B cell (primary cell): ENCODE results near the gene LCP1. TPM values are rescaled to one million over a fixed set of nuclear protein-coding genes. Genes with fewer than 3 reads are reported as not detected.

Source experiments
- ATAC-seq: fragments of 200-7000 bp; cut with Tn5 transposase; one replicate; pipeline ENCODE4 v1.10.0; 2021; ENCODE audit warnings: low read depth, mild to moderate bottlenecking, moderate number of reproducible peaks, moderate library complexity
- CTCF ChIA-PET: fragments of 350-600 bp; sonication (Branson Sonifier 250); formaldehyde crosslinking; loops from one replicate; lab custom pipeline; 2021; ENCODE audit warnings: antibody characterized with exemption, inconsistent platforms; lab: Charles Lee
- POLR2A ChIA-PET: fragments of 350-600 bp; sonication (Branson Sonifier 250); formaldehyde crosslinking; loops from one replicate; lab custom pipeline; 2021; ENCODE audit warnings: antibody characterized with exemption; lab: Charles Lee
- DNase-seq: peaks from one replicate; pipeline ENCODE4 v3.0.0; 2013
- H2AFZ ChIP-seq: 2 replicates; pipeline ENCODE4 v1.6.1; 2012; ENCODE audit warnings: mild to moderate bottlenecking, low read depth, low read length; ENCODE audit not compliant: insufficient read depth, poor library complexity, severe bottlenecking
- H3K27ac ChIP-seq, 2 donors: 1 replicate in 1 of 2; 2 replicates in 1 of 2; pipeline ENCODE4 v1.5.1; 2012 to 2013; ENCODE audit warnings: low read length in 2 of 2, mild to moderate bottlenecking in 2 of 2, moderate library complexity in 1 of 2
- H3K27me3 ChIP-seq, 4 experiments: fragments of 200-600 bp in 1 of 4; sonication (generic) in 1 of 4; replicated peaks in 1 of 4; 1 replicate in 2 of 4; 2 replicates in 2 of 4; pipeline versions ENCODE4 v1.6.1 to v1.7.0; 2013 to 2016; ENCODE audit warnings: low read length in 3 of 4, mild to moderate bottlenecking in 2 of 4, mixed read lengths in 1 of 4, moderate library complexity in 1 of 4; ENCODE audit not compliant: insufficient read depth in 4 of 4, control insufficient read depth in 3 of 4; ENCODE audit errors: control extremely low read depth in 1 of 4
- H3K36me3 ChIP-seq, 2 experiments: replicated peaks in 1 of 2; 1 replicate in 1 of 2; 2 replicates in 1 of 2; pipeline versions ENCODE4 v1.6.1 to v1.7.1; 2013; ENCODE audit warnings: low read length in 1 of 2; ENCODE audit not compliant: insufficient read depth in 2 of 2, control insufficient read depth in 1 of 2; ENCODE audit errors: control extremely low read depth in 1 of 2, extremely low read depth in 1 of 2
- H3K4me1 ChIP-seq, 2 donors: fragments of 200-600 bp in 1 of 2; sonication (generic) in 1 of 2; 1 replicate in 1 of 2; 2 replicates in 1 of 2; pipeline versions ENCODE4 v1.5.1 to v1.6.1; 2013 to 2017; ENCODE audit warnings: low read length in 2 of 2; ENCODE audit not compliant: control insufficient read depth in 2 of 2, insufficient read depth in 2 of 2
- H3K4me2 ChIP-seq: replicated peaks from 2 replicates; pipeline ENCODE3; 2012; ENCODE audit warnings: mild to moderate bottlenecking, low read depth, low read length; ENCODE audit not compliant: poor library complexity, severe bottlenecking
- H3K4me3 ChIP-seq, 5 experiments: fragments of 200-600 bp in 1 of 5; sonication (generic) in 1 of 5; 1 replicate in 3 of 5; 2 replicates in 2 of 5; pipeline versions ENCODE4 v1.5.1 to v1.7.0; 2011 to 2016; ENCODE audit warnings: low read length in 4 of 5, mild to moderate bottlenecking in 4 of 5, low read depth in 2 of 5, control low read depth in 1 of 5, moderate library complexity in 1 of 5; ENCODE audit not compliant: insufficient read depth in 1 of 5; ENCODE audit errors: control extremely low read depth in 1 of 5, extremely low read depth in 1 of 5
- H3K79me2 ChIP-seq: fragments of 200-600 bp; sonication (generic); one replicate; pipeline ENCODE4 v1.6.0; 2016; ENCODE audit warnings: low read length; ENCODE audit not compliant: control insufficient read depth, insufficient read depth
- H3K9ac ChIP-seq: fragments of 200-600 bp; sonication (generic); 2 replicates; pipeline ENCODE4 v1.6.1; 2017; ENCODE audit warnings: mild to moderate bottlenecking, low read length, moderate library complexity
- H3K9me3 ChIP-seq, 3 donors: one replicate each; pipeline versions ENCODE4 v1.6.1 to v1.7.1; 2013; ENCODE audit warnings: low read length in 2 of 3; ENCODE audit not compliant: control insufficient read depth in 2 of 3, insufficient read depth in 1 of 3; ENCODE audit errors: control extremely low read depth in 1 of 3
- H4K20me1 ChIP-seq: 2 replicates; pipeline ENCODE4 v1.6.0; 2012; ENCODE audit warnings: mild to moderate bottlenecking, low read length; ENCODE audit not compliant: insufficient read depth, control insufficient read depth, poor library complexity, severe bottlenecking
- H3K27ac Mint-ChIP-seq: one replicate; pipeline ENCODE4 v1.8.0; 2021; ENCODE audit warnings: mixed read lengths
- H3K27me3 Mint-ChIP-seq: one replicate; pipeline ENCODE4 v1.8.0; 2021; ENCODE audit warnings: mixed read lengths
- H3K4me1 Mint-ChIP-seq: one replicate; pipeline ENCODE4 v1.8.0; 2021; ENCODE audit warnings: mixed read lengths
- H3K4me3 Mint-ChIP-seq: one replicate; pipeline ENCODE4 v1.8.0; 2021; ENCODE audit warnings: mixed read lengths
- H3K9me3 Mint-ChIP-seq: one replicate; pipeline ENCODE4 v1.8.0; 2022; ENCODE audit warnings: mixed read lengths; ENCODE audit not compliant: insufficient read depth
- EZH2 ChIP-seq: IDR thresholded peaks from 2 replicates; pipeline ENCODE4 v1.6.1; 2012; ENCODE audit warnings: borderline replicate concordance, low read depth, mild to moderate bottlenecking, moderate library complexity, low read length; ENCODE audit not compliant: insufficient read depth, poor library complexity, severe bottlenecking
- WGBS: methylation state at CpG from one replicate; pipeline ENCODE4 v1.1.5; 2013; ENCODE audit warnings: missing lambda C conversion rate; ENCODE audit not compliant: insufficient coverage; 5-methylcytosine and 5-hydroxymethylcytosine counted together
- intact Hi-C: fragments of 100-400 bp; cut with micrococcal nuclease; formaldehyde crosslinking; loops from one replicate; pipeline ENCODE4 v1.10.0; 2022
- polyA plus RNA-seq: library from polyadenylated mRNA; depleted of rRNA; stranded (reverse); fragments of >200 nt; gene quantifications from 2 replicates; pipeline ENCODE4 v1.2.3, GENCODE V29; 2012
- total RNA-seq, 2 donors: library from RNA; stranded (reverse); fragments of 120-200 nt in 1 of 2; gene quantifications; 1 replicate in 1 of 2; 2 replicates in 1 of 2; pipeline versions ENCODE4 v1.2.3 to v1.2.4, GENCODE V29; 2013 to 2022
- TF ChIP-seq, protein P1 (sequence below): fragments of 200-600 bp; IDR thresholded peaks from one replicate; pipeline ENCODE4 v1.8.0; 2022; ENCODE audit warnings: antibody characterized with exemption, mild to moderate bottlenecking

The LCP1 gene
- total and polyA plus RNA-seq, 2 donors (not counting 1 experiment from before 2014, with no cell fraction given), result 151 to 243 TPM

DNA sequence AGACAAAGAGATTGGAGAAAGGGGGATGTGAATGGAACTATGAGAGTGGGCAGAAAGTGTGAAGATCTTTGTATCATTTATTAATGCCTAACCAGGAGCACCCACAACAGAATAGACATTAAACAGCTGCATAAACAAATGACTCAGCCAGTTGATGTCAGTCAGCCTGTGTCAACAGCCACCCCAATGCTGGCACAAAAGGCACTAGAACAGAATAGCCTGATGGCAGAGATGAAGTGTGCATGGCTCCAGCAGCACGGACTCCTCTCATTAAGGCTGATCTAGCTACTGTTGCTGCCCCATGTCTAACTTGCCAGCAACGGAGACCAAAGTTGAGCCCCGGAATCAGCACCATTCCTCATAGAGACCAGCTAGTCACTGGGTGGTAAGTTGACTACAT is 85.0 kb downstream of the LCP1 start:
- no peak overlapping the region for H3K9ac ChIP-seq
- H3K36me3 ChIP-seq, result no peaks in the 10 kb centered on the region
- no peak for DNase-seq
- H2AFZ ChIP-seq, result no peak overlapping the region
- 83% methylated on average over 2 of the region's 3 CpGs for WGBS
- no peak overlapping the region for H3K4me3 ChIP-seq
- H4K20me1 ChIP-seq, result no peaks in the 10 kb centered on the region
- no peaks in the 10 kb centered on the region for H3K9me3 ChIP-seq
- ChIA-PET POLR2A (no interaction called here), CTCF (no interaction called here)
- peaks cover 0 to 4% (median 0%) of the 10 kb centered on the region in 4 experiments for H3K27me3 ChIP-seq
- Mint-ChIP-seq H3K27ac (no peak overlapping the region), H3K27me3 (peaks cover 29% of the 10 kb centered on the region), H3K4me1 (peaks cover 4% of the 10 kb centered on the region), H3K4me3 (no peak overlapping the region), H3K9me3 (no peaks in the 10 kb centered on the region)
- H3K4me2 ChIP-seq, result no peak overlapping the region
- no peak for ATAC-seq
- no peak for TF ChIP-seq EZH2
- TF ChIP-seq, protein P1, sequence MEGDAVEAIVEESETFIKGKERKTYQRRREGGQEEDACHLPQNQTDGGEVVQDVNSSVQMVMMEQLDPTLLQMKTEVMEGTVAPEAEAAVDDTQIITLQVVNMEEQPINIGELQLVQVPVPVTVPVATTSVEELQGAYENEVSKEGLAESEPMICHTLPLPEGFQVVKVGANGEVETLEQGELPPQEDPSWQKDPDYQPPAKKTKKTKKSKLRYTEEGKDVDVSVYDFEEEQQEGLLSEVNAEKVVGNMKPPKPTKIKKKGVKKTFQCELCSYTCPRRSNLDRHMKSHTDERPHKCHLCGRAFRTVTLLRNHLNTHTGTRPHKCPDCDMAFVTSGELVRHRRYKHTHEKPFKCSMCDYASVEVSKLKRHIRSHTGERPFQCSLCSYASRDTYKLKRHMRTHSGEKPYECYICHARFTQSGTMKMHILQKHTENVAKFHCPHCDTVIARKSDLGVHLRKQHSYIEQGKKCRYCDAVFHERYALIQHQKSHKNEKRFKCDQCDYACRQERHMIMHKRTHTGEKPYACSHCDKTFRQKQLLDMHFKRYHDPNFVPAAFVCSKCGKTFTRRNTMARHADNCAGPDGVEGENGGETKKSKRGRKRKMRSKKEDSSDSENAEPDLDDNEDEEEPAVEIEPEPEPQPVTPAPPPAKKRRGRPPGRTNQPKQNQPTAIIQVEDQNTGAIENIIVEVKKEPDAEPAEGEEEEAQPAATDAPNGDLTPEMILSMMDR, result no peak
- H3K4me1 ChIP-seq, result peaks cover 0 to 7% of the 10 kb centered on the region in 2 donors
- H3K79me2 ChIP-seq, result no peaks in the 10 kb centered on the region
- H3K27ac ChIP-seq, result no peak overlapping the region
- intact Hi-C loops, result no loop called here

- peaks cover 33% of the 10 kb centered on the region for H3K27me3 Mint-ChIP-seq
- Histone ChIP-seq H4K20me1 (no peaks in the 10 kb centered on the region), H3K4me1 (no peaks in the 10 kb centered on the region), H3K9me3 (no peaks in the 10 kb centered on the region), H3K9ac (no peak overlapping the region), H3K36me3 (no peaks in the 10 kb centered on the region), H3K4me3 (no peak overlapping the region), H3K4me2 (no peak overlapping the region), H2AFZ (no peak overlapping the region), H3K27me3 (peaks cover 0 to 4% (median 2%) of the 10 kb centered on the region in 4 experiments), H3K27ac (no peak overlapping the region), H3K79me2 (no peaks in the 10 kb centered on the region)
- no peaks in the 10 kb centered on the region for H3K4me1 Mint-ChIP-seq
- no peak overlapping the region for H3K4me3 Mint-ChIP-seq
- TF ChIP-seq, protein P1, result no peak
- no peak for TF ChIP-seq EZH2
- ChIA-PET CTCF (no interaction called here), POLR2A (no interaction called here)
- no peak for DNase-seq
- WGBS, result 100% methylated on average over 2 of the region's 3 CpGs
- H3K27ac Mint-ChIP-seq, result no peak overlapping the region
- ATAC-seq, result no peak
- no peaks in the 10 kb centered on the region for H3K9me3 Mint-ChIP-seq
- intact Hi-C loops, result no loop called here
Measured at GRCh38 chr13:46094478-46094877, 87.5 kb downstream of the LCP1 start.
